PC-3 (cell line): ENCODE measurements around the gene EPHB1.

Experiments
- CTCF ChIP-seq: fragments of 300-600 bp; sonication (generic); conservative IDR thresholded peaks from 2 replicates; pipeline ENCODE4 v1.5.1; 2017; ENCODE audit warnings: antibody characterized with exemption, low read depth, mild to moderate bottlenecking, low read length
- EZH2 ChIP-seq: fragments of 300-600 bp; sonication (generic); IDR thresholded peaks from one replicate; pipeline ENCODE4 v1.6.1; 2017; ENCODE audit warnings: antibody characterized with exemption, mild to moderate bottlenecking, low read length; ENCODE audit not compliant: unreplicated experiment
- EZH2phosphoT487 ChIP-seq: fragments of 300-600 bp; sonication (generic); IDR thresholded peaks from 2 replicates; pipeline ENCODE4 v1.6.1; 2018; ENCODE audit warnings: mild to moderate bottlenecking, antibody characterized with exemption, low read length, borderline replicate concordance

- TF ChIP-seq CTCF (no peak), EZH2phosphoT487 (no peak), EZH2 (no peak)
Observed at GRCh38 chr3:135238236-135238830, 443.3 kb downstream of the EPHB1 start.
